Stomach (tissue), 9 donors: Measurements from ENCODE around the gene UTRN. TPM values are rescaled to one million over a fixed set of nuclear protein-coding genes. Genes with fewer than 3 reads are reported as not detected.
A peak's percentile ranks its signal among the peaks of the same experiment; 100 is the strongest.

ENCODE experiments used
- DNase-seq, 2 donors: peaks; one replicate each; pipeline versions ENCODE4 v3.0.0 to v3.0.0-alpha.2; 2013 to 2019
- H3K27ac ChIP-seq, 5 donors: fragments of 200-600 bp in 4 of 5; sonication (generic) in 4 of 5; one replicate each; pipeline ENCODE4 v1.5.1; 2013 to 2019; ENCODE audit warnings: mild to moderate bottlenecking in 1 of 5, moderate library complexity in 1 of 5
- H3K27me3 ChIP-seq, 3 donors: fragments of 200-600 bp; sonication (generic); one replicate each; pipeline ENCODE4 v1.5.1; 2017 to 2019; ENCODE audit warnings: mixed run types in 1 of 3
- H3K36me3 ChIP-seq, 4 donors: fragments of 200-600 bp; sonication (generic); 1 replicate in 3 of 4; 2 replicates in 1 of 4; pipeline ENCODE4 v1.5.1; 2016 to 2019
- H3K4me1 ChIP-seq, 4 donors: fragments of 200-600 bp; sonication (generic); one replicate each; pipeline ENCODE4 v1.5.1; 2016 to 2019
- H3K4me3 ChIP-seq, 4 donors: fragments of 200-600 bp; sonication (generic) in 3 of 4; one replicate each; pipeline ENCODE4 v1.5.1; 2016 to 2019; ENCODE audit warnings: mild to moderate bottlenecking in 1 of 4
- H3K9me3 ChIP-seq, 4 donors: fragments of 200-600 bp; sonication (generic); one replicate each; pipeline ENCODE4 v1.5.1; 2016 to 2019
- EP300 ChIP-seq: sonication (generic); formaldehyde crosslinking; IDR thresholded peaks from one replicate; pipeline ENCODE4 v1.6.1; 2017; ENCODE audit warnings: antibody characterized with exemption
- POLR2A ChIP-seq, 4 donors: fragments of 450-650 bp; IDR thresholded peaks; one replicate each; pipeline ENCODE4 v1.6.1; 2016; ENCODE audit warnings: antibody characterized with exemption in 4 of 4, control low read depth in 2 of 4, mild to moderate bottlenecking in 1 of 4, moderate library complexity in 1 of 4
- POLR2AphosphoS5 ChIP-seq, 3 donors: sonication (generic); formaldehyde crosslinking; IDR thresholded peaks; one replicate each; pipeline ENCODE4 v1.6.1; 2016; ENCODE audit warnings: antibody characterized with exemption in 3 of 3
- WGBS, 5 donors: extraction: QIAGEN DNeasy Blood & Tissue Kit in 3 of 5; methylation state at CpG; one replicate each; pipeline versions ENCODE4 v1.1.5 to v1.1.7; 2013 to 2018; 5-methylcytosine and 5-hydroxymethylcytosine counted together
- intact Hi-C: fragments of 100-400 bp; cut with DNase I; formaldehyde crosslinking; loops from one replicate; pipeline ENCODE4 v1.15.1; 2023; ENCODE audit warnings: low total_unique reads
- polyA plus RNA-seq, 3 donors: library from polyadenylated mRNA; stranded (reverse); fragments of 200-250 nt; gene quantifications; one replicate each; pipeline ENCODE4 v1.2.3, GENCODE V29; 2013
- total RNA-seq, 5 donors: library from RNA; depleted of rRNA; stranded (reverse); fragments of >200 nt; gene quantifications; one replicate each; pipeline versions ENCODE4 v1.1.0 to v1.2.3, GENCODE V29; 2014 to 2016
- TF ChIP-seq, protein P1 (sequence below), 7 experiments: fragments of 450-650 bp in 4 of 7; fragments of 200-600 bp in 3 of 7; sonication (generic) in 3 of 7; IDR thresholded peaks; one replicate each; pipeline ENCODE4 v1.5.1; 2016 to 2019; ENCODE audit warnings: antibody characterized with exemption in 7 of 7, control low read depth in 2 of 7, mild to moderate bottlenecking in 1 of 7
- donor health status: healthy with polysubstance abuse.
- donor health status: Bipolar disorder and iron deficiency.
- donor health status: healthy.

Gene UTRN
- total and polyA plus RNA-seq, 8 donors: 5.4 to 218 (median 105) TPM

DNA sequence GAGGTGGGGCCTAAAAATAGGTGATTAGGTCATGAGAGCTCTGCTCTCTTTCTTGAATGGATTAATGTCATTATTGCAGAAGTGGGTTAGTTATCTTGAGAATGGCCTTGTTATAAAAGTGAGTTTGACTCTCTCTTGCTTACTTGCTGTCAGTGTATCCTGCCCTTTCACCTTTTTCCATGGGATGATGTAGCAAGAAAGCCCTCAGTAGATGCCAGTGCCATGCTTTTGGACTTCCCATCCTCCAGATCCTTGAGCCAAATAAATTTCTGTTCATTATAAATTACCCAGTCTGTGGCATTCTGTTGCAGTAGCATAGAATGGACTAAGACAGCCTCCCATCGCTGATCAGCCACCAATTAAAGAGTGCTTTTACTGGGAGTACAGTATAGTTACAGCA lies 40.1 kb downstream of the UTRN start:
- no peak overlapping the region for H3K4me3 ChIP-seq
- WGBS, 5 donors: 97 to 100% (median 100%) methylated on average over 1 of the region's 1 CpG
- no peaks in the 10 kb centered on the region for H3K27me3 ChIP-seq
- H3K4me1 ChIP-seq: peaks cover 6 to 75% (median 54%) of the 10 kb centered on the region in 4 donors
- H3K27ac ChIP-seq: no peak overlapping the region
- H3K36me3 ChIP-seq: no peaks in the 10 kb centered on the region
- intact Hi-C loops: no loop called here
- H3K9me3 ChIP-seq: no peaks in the 10 kb centered on the region
- no peak for DNase-seq
- TF ChIP-seq, protein P1, sequence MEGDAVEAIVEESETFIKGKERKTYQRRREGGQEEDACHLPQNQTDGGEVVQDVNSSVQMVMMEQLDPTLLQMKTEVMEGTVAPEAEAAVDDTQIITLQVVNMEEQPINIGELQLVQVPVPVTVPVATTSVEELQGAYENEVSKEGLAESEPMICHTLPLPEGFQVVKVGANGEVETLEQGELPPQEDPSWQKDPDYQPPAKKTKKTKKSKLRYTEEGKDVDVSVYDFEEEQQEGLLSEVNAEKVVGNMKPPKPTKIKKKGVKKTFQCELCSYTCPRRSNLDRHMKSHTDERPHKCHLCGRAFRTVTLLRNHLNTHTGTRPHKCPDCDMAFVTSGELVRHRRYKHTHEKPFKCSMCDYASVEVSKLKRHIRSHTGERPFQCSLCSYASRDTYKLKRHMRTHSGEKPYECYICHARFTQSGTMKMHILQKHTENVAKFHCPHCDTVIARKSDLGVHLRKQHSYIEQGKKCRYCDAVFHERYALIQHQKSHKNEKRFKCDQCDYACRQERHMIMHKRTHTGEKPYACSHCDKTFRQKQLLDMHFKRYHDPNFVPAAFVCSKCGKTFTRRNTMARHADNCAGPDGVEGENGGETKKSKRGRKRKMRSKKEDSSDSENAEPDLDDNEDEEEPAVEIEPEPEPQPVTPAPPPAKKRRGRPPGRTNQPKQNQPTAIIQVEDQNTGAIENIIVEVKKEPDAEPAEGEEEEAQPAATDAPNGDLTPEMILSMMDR (IDR thresholded peaks at IDR 0.05): no peak
- TF ChIP-seq EP300 (no peak), POLR2A (IDR thresholded peaks at IDR 0.05) (no peak), POLR2AphosphoS5 (IDR thresholded peaks at IDR 0.05) (no peak)

DNA sequence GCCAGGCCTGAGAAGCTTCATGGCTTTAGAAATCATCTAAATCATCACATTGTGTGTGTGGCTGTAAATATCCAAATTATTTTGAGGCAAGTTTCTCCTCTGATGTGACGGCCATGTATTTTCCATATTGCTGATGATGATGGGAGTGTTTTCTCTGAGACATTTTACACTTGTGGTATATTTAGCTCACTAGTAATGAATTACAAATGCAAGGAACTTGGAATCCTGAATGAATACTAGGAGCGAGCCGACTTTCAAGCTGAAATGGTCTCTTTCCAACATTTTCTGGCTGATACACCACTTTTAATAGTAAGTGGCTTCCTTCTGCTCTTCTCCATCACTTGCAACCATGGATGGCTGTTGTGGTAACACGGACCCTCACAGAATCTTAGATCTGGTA lies 41.3 kb downstream of the UTRN start:
- no peak overlapping the region for H3K4me3 ChIP-seq
- H3K9me3 ChIP-seq: no peaks in the 10 kb centered on the region
- peak overlapping the region in 3 of 5 donors; percentile 11 to 30 (median 28) for H3K27ac ChIP-seq
- H3K4me1 ChIP-seq: peaks cover 8 to 76% (median 57%) of the 10 kb centered on the region in 4 donors
- no peaks in the 10 kb centered on the region for H3K27me3 ChIP-seq
- WGBS, 5 donors: 83 to 94% (median 86%) methylated on average over 4 of the region's 4 CpGs
- H3K36me3 ChIP-seq: no peaks in the 10 kb centered on the region
- TF ChIP-seq, protein P1 (IDR thresholded peaks at IDR 0.05): no peak
- TF ChIP-seq POLR2A (IDR thresholded peaks at IDR 0.05) (no peak), POLR2AphosphoS5 (IDR thresholded peaks at IDR 0.05) (no peak), EP300 (no peak)
- no peak for DNase-seq
- intact Hi-C loops: no loop called here

DNA sequence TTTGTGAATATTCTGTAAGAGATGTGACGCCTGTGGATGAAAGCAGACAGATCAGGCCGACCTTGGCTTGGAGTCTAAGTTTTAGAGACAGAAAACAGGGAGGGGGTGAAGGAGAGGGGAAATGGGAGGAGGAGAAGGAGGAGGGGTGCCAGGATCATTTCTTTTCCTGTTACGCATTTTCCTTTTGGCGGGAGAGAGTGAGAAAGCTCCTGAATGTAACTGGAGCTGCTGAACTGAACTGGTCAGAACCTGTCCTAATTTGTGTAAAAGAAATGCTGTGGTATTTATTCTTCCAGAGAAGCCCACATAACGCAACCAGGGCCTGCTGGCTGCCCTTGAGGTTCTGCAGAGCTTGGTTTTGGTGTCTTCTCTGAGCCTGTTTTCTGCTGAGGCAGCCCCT lies 41.9 kb downstream of the UTRN start:
- intact Hi-C loops: no loop called here
- TF ChIP-seq POLR2A (IDR thresholded peaks at IDR 0.05): no peak
- TF ChIP-seq POLR2AphosphoS5 (IDR thresholded peaks at IDR 0.05): no peak
- TF ChIP-seq, protein P1 (IDR thresholded peaks at IDR 0.05): no peak
- no peak for TF ChIP-seq EP300

DNA sequence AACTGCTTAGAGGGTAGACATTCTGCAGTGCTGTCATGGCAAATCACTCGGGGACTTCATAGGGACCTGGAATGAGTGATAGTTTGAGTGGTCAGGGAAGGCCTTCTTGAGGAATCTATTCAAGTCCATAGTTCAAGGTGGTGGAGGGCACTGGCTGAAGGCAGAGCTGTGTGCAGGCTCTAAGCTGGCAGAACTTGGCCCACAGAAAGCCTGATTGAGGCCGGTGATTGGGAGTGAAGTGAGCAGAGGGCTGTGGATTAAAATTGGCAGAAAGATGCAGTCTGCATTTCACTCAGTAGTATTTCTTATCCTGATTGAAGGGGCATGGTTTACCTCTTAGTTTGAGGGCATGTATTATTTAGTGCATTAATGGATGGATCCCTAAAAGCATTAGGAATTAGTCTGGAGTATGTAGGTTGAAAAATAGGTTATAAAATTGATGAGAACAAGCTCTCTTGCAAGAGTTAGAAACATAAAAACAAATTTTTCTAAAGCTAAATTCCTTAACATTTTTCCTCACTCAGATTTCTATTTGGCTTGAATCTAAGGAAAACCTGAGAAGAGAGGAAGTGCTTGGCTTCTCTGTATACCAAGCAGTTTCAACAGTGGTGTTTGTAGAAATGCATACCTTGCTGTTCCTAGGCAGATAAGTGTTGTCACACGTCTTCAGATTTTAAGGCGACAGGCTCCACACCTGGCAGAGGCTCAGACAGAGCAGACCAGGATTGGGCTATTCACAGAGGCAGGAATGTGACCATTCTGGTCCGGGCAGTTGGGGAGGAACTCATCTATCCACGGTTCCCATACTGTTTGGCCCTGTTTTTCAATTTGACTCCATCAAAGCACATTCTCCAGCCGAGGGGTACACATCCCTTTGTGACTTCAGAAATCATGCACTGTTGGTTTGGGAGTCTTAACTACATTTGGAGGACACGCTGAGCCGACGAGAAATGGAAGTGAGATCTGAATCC lies 45.2 kb downstream of the UTRN start:
- H3K9me3 ChIP-seq: no peaks in the 10 kb centered on the region
- DNase-seq: peak; percentile 76 to 85
- no peaks in the 10 kb centered on the region for H3K36me3 ChIP-seq
- intact Hi-C loops: no loop called here
- TF ChIP-seq, protein P1 (IDR thresholded peaks at IDR 0.05): no peak
- TF ChIP-seq POLR2AphosphoS5 (IDR thresholded peaks at IDR 0.05): peak in 2 of 3 donors; percentile 35 to 39
- H3K4me3 ChIP-seq: no peak overlapping the region
- H3K4me1 ChIP-seq: peaks cover 10 to 76% (median 53%) of the 10 kb centered on the region in 4 donors
- no peaks in the 10 kb centered on the region for H3K27me3 ChIP-seq
- H3K27ac ChIP-seq: peak overlapping the region in 4 of 5 donors; percentile 19 to 56 (median 34)
- 34 to 52% (median 44%) methylated on average over 10 of the region's 10 CpGs for WGBS, 5 donors

More for the DNA sequence above, 41.9 kb downstream of the UTRN start:
- DNase-seq: peak in 1 of 2 donors; percentile 75
- WGBS, 5 donors: 61 to 85% (median 72%) methylated on average over 5 of the region's 5 CpGs
- Histone ChIP-seq H3K4me3 (no peak overlapping the region), H3K27me3 (no peaks in the 10 kb centered on the region), H3K9me3 (no peaks in the 10 kb centered on the region), H3K36me3 (no peaks in the 10 kb centered on the region), H3K27ac (peak overlapping the region in 4 of 5 donors; percentile 11 to 30 (median 20)), H3K4me1 (peaks cover 8 to 76% (median 53%) of the 10 kb centered on the region in 4 donors)
